Pancreas (tissue), 10 donors: Measurements from ENCODE around the gene KPNB1. TPM values are rescaled to one million over a fixed set of nuclear protein-coding genes. Genes with fewer than 3 reads are reported as not detected.

Experiments used
- ATAC-seq, 4 donors: fragments of 200-7000 bp; cut with Tn5 transposase; one replicate each; pipeline versions ENCODE4 v1.8.0 to v1.9.1; 2020; ENCODE audit warnings: mild to moderate bottlenecking in 4 of 4, moderate library complexity in 4 of 4
- DNase-seq, 6 donors: peaks; one replicate each; pipeline ENCODE4 v3.0.0-alpha.2; 2020
- FAIRE-seq: peaks from 2 replicates; lab custom pipeline; 2012; peaks lifted over from hg19 to GRCh38; lab: Jason Lieb, UNC
- H3K27ac ChIP-seq, 4 donors: fragments of 200-600 bp; sonication (generic); 1 replicate in 3 of 4; 2 replicates in 1 of 4; pipeline versions ENCODE4 v1.5.0 to v1.8.0; 2020
- H3K27me3 ChIP-seq, 4 donors: fragments of 200-600 bp; one replicate each; pipeline ENCODE4 v1.8.0; 2021
- H3K36me3 ChIP-seq, 3 donors: fragments of 200-600 bp; sonication (generic) in 1 of 3; one replicate each; pipeline versions ENCODE4 v1.5.0 to v1.8.0; 2020 to 2021
- H3K4me1 ChIP-seq, 3 donors: fragments of 200-600 bp; one replicate each; pipeline ENCODE4 v1.8.0; 2021
- H3K4me3 ChIP-seq, 4 donors: fragments of 200-600 bp; sonication (generic) in 2 of 4; one replicate each; pipeline versions ENCODE4 v1.5.0 to v1.8.0; 2020 to 2021
- H3K9me3 ChIP-seq, 4 donors: fragments of 200-600 bp; one replicate each; pipeline ENCODE4 v1.8.0; 2021
- CTCF ChIP-seq, 4 donors: fragments of 200-600 bp; sonication (generic) in 3 of 4; IDR thresholded peaks; one replicate each; pipeline versions ENCODE4 v1.5.0 to v1.8.0; 2021; ENCODE audit warnings: antibody characterized with exemption in 4 of 4
- WGBS, 2 donors: extraction: QIAGEN DNeasy Blood & Tissue Kit; methylation state at CpG; one replicate each; pipeline ENCODE4 v1.1.7; 2013; 5-methylcytosine and 5-hydroxymethylcytosine counted together
- intact Hi-C, 3 donors: fragments of 100-400 bp; cut with DNase I; formaldehyde crosslinking; loops; one replicate each; pipeline versions ENCODE4 v1.11.1 to v1.14.2; 2022
- polyA plus RNA-seq, 2 donors: library from polyadenylated mRNA; stranded (reverse); fragments of 200-250 nt; gene quantifications; one replicate each; pipeline ENCODE4 v1.2.3, GENCODE V29; 2013
- total RNA-seq, 6 donors: library from RNA; stranded (reverse); fragmentation: NEBNext Ultra II Directional in 4 of 6; extraction: Animal tissue kit (Norgen Biotek cat#: 25700) in 4 of 6; gene quantifications; one replicate each; pipeline versions ENCODE4 v1.2.1 to v1.2.4, GENCODE V29; 2021 to 2023
- donor health status: healthy with polysubstance abuse.
- donor health status: DM: no; HTN: no; CAD: no; lungs with moderate emphysema.
- donor health status: DM: no; HTN: no; CAD: no.
- donor health status: control.
- donor health status: control.
- donor health status: Bipolar disorder and iron deficiency.
- donor health status: DM: yes; HTN: yes; CAD: no.
- donor health status: DM: no; HTN: no; CAD: no.
- donor health status: DM: no; HTN: no; CAD: no.
- donor health status: DM: yes; HTN: yes; CAD: no.

Gene KPNB1
- total and polyA plus RNA-seq, 8 donors = 18.1 to 126 (median 115) TPM

- DNase-seq = no peak
- Histone ChIP-seq H3K4me1 (no peaks in the 10 kb centered on the region), H3K9me3 (no peaks in the 10 kb centered on the region), H3K4me3 (no peak overlapping the region), H3K27ac (no peak overlapping the region), H3K36me3 (no peaks in the 10 kb centered on the region), H3K27me3 (peaks cover 0 to 9% (median 4%) of the 10 kb centered on the region in 4 donors)
- TF ChIP-seq CTCF (IDR thresholded peaks at IDR 0.05) = no peak
- intact Hi-C loops = no loop called here
- FAIRE-seq = no peak
- no peak for ATAC-seq
- WGBS, 2 donors = 65 to 66% methylated on average over 13 of the region's 13 CpGs
These were observed 75.9 kb downstream of the KPNB1 start for GRCh38 chr17:47725446-47726111.

GRCh38 chr17:47726796-47727703 lies 77.3 kb downstream of the KPNB1 start:
- ATAC-seq (no peak), FAIRE-seq (no peak)
- peaks cover 0 to 8% (median under 1%) of the 10 kb centered on the region in 4 donors for H3K27me3 ChIP-seq

GRCh38 chr17:47727704-47728036 lies 78.0 kb downstream of the KPNB1 start:
- H3K9me3 ChIP-seq = no peaks in the 10 kb centered on the region
- H3K36me3 ChIP-seq = no peaks in the 10 kb centered on the region
- DNase-seq (peak in 1 of 6 donors; percentile 36), FAIRE-seq (no peak), ATAC-seq (no peak)
- no peak overlapping the region for H3K4me3 ChIP-seq
- TF ChIP-seq CTCF (IDR thresholded peaks at IDR 0.05) = no peak
- H3K27ac ChIP-seq = no peak overlapping the region
- intact Hi-C loops = no loop called here
- H3K4me1 ChIP-seq = no peaks in the 10 kb centered on the region
- 68 to 73% methylated on average over 9 of the region's 9 CpGs for WGBS, 2 donors
- peaks cover 0 to 13% (median 2%) of the 10 kb centered on the region in 4 donors for H3K27me3 ChIP-seq

More at GRCh38 chr17:47726796-47727703, 77.3 kb downstream of the KPNB1 start:
- no peak overlapping the region for H3K4me3 ChIP-seq
- 82 to 91% methylated on average over 12 of the region's 12 CpGs for WGBS, 2 donors
- no peaks in the 10 kb centered on the region for H3K36me3 ChIP-seq
- DNase-seq = no peak
- TF ChIP-seq CTCF (IDR thresholded peaks at IDR 0.05) = no peak
- H3K27ac ChIP-seq = no peak overlapping the region
- intact Hi-C loops = no loop called here
- no peaks in the 10 kb centered on the region for H3K9me3 ChIP-seq
- H3K4me1 ChIP-seq = no peaks in the 10 kb centered on the region

GRCh38 chr17:47728214-47728877 lies 78.6 kb downstream of the KPNB1 start:
- WGBS, 2 donors = 76 to 89% methylated on average over 4 of the region's 4 CpGs
- Histone ChIP-seq H3K27me3 (peaks cover 0 to 15% (median 3%) of the 10 kb centered on the region in 4 donors), H3K9me3 (no peaks in the 10 kb centered on the region), H3K36me3 (no peaks in the 10 kb centered on the region), H3K27ac (no peak overlapping the region), H3K4me1 (no peaks in the 10 kb centered on the region), H3K4me3 (no peak overlapping the region)
- no peak for FAIRE-seq
- peak in 1 of 6 donors; percentile 15 for DNase-seq
- intact Hi-C loops = no loop called here
- TF ChIP-seq CTCF (IDR thresholded peaks at IDR 0.05) = no peak
- no peak for ATAC-seq
